Skeletal muscle tissue (tissue), 4 donors: Measurements from ENCODE around the gene LGALS14. TPM values are rescaled to one million over a fixed set of nuclear protein-coding genes. Genes with fewer than 3 reads are reported as not detected.
"Not testable (repeated sequence)": the region's sequence is repeated elsewhere in the genome, so short reads cannot be mapped to it uniquely, and the experiment has no call there.

Source experiments
- H3K27ac ChIP-seq: one replicate; pipeline ENCODE4 v1.7.0; 2013; ENCODE audit warnings: mild to moderate bottlenecking, low read depth, low read length, inconsistent platforms
- H3K27me3 ChIP-seq, 3 donors: one replicate each; pipeline ENCODE4 v1.7.0; 2013; ENCODE audit warnings: low read length in 3 of 3; ENCODE audit not compliant: control insufficient read depth in 3 of 3, insufficient read depth in 3 of 3
- H3K36me3 ChIP-seq, 3 donors: one replicate each; pipeline ENCODE4 v1.7.0; 2013; ENCODE audit warnings: low read length in 3 of 3; ENCODE audit not compliant: control insufficient read depth in 3 of 3, insufficient read depth in 3 of 3
- H3K4me1 ChIP-seq, 3 donors: one replicate each; pipeline ENCODE4 v1.7.0; 2013; ENCODE audit warnings: low read length in 3 of 3, mild to moderate bottlenecking in 3 of 3; ENCODE audit not compliant: control insufficient read depth in 3 of 3, insufficient read depth in 3 of 3
- H3K4me3 ChIP-seq, 3 donors: one replicate each; pipeline ENCODE4 v1.7.0; 2013; ENCODE audit warnings: low read length in 3 of 3
- H3K9ac ChIP-seq, 3 donors: one replicate each; pipeline ENCODE4 v1.7.0; 2013; ENCODE audit warnings: low read length in 3 of 3, mild to moderate bottlenecking in 3 of 3, moderate library complexity in 2 of 3, low read depth in 1 of 3
- H3K9me3 ChIP-seq, 3 donors: one replicate each; pipeline ENCODE4 v1.7.0; 2013; ENCODE audit warnings: low read length in 3 of 3; ENCODE audit not compliant: control insufficient read depth in 3 of 3
- total RNA-seq: library from RNA; depleted of rRNA; stranded (reverse); fragments of >200 nt; gene quantifications from one replicate; pipeline ENCODE4 v1.2.3, GENCODE V29; 2014
- donor health status: Osteomylitis.

LGALS14 gene
- total RNA-seq, 1 donor from 2014 or later = not detected

GRCh38 chr19:39692822-39693221, 11.5 kb upstream of the LGALS14 start:
- no peaks in the 10 kb centered on the region for H3K4me1 ChIP-seq
- H3K27ac ChIP-seq = no peak overlapping the region
- no peak overlapping the region for H3K9ac ChIP-seq
- H3K4me3 ChIP-seq = no peak overlapping the region
- H3K36me3 ChIP-seq = no peaks in the 10 kb centered on the region
- peaks cover 0 to 2% (median 0%) of the 10 kb centered on the region in 3 donors for H3K27me3 ChIP-seq
- H3K9me3 ChIP-seq = no peaks in the 10 kb centered on the region

- no peaks in the 10 kb centered on the region for H3K9me3 ChIP-seq
- H3K27ac ChIP-seq = no peak overlapping the region
- H3K4me3 ChIP-seq = no peak overlapping the region
- H3K36me3 ChIP-seq = no peaks in the 10 kb centered on the region
- peaks cover 0 to 2% (median 0%) of the 10 kb centered on the region in 3 donors for H3K27me3 ChIP-seq
- H3K9ac ChIP-seq = no peak overlapping the region
- H3K4me1 ChIP-seq = no peaks in the 10 kb centered on the region
Observed at GRCh38 chr19:39695759-39696158, 8.5 kb upstream of the LGALS14 start.

DNA sequence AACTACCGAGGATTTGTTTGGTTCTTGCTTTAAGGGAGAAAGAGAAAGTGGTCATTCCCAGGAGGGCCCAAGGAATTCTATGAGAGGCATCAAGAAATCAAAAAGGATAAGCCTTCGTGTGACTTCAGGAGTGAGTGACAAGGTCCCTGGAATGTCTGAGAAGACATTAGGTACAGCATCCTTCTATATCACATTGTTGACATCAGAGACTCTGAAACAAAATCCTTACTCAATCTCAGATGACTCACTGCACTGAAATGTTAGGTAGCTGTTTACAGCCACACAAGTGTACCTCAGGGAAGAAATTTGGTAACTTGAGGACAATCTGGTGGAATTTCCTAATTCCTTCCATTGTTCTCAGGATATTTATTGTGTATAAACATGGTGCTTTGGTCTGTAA, 7.9 kb upstream of the LGALS14 start:
- Histone ChIP-seq H3K27me3 (peaks cover 0 to 2% (median 0%) of the 10 kb centered on the region in 3 donors), H3K4me1 (no peaks in the 10 kb centered on the region), H3K36me3 (no peaks in the 10 kb centered on the region), H3K27ac (no peak overlapping the region), H3K9ac (no peak overlapping the region), H3K9me3 (no peaks in the 10 kb centered on the region), H3K4me3 (no peak overlapping the region)

- Histone ChIP-seq H3K27ac (no peak overlapping the region), H3K4me1 (no peaks in the 10 kb centered on the region), H3K4me3 (no peak overlapping the region), H3K36me3 (no peaks in the 10 kb centered on the region), H3K9ac (no peak overlapping the region), H3K9me3 (no peaks in the 10 kb centered on the region), H3K27me3 (peaks cover 0 to 2% (median 0%) of the 10 kb centered on the region in 3 donors)
Observed at GRCh38 chr19:39698535-39698934, 5.7 kb upstream of the LGALS14 start.

DNA sequence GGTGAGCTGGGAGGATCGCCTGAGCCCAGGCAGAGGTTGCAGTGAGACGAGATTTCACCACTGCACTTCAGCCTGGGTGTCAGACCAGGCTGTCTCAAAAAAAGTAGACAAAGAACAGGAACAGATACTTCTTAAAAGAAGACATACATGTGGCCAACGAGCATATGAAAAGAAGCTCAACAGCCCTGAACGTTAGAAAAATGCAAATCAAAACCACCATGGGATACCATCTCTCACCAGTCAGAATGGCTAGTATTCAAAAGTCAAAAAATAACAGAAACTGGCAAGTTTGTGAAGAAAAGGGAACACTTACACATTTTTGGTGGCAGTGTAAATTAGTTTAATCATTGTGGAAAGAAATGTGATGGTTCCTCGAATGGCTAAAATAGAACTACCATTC, 3.0 kb upstream of the LGALS14 start:
- H3K4me3 ChIP-seq = no peak overlapping the region
- no peaks in the 10 kb centered on the region for H3K36me3 ChIP-seq
- H3K9me3 ChIP-seq = no peaks in the 10 kb centered on the region
- H3K9ac ChIP-seq = no peak overlapping the region
- no peak overlapping the region for H3K27ac ChIP-seq
- H3K27me3 ChIP-seq = peaks cover 0 to 5% (median 0%) of the 10 kb centered on the region in 3 donors
- no peaks in the 10 kb centered on the region for H3K4me1 ChIP-seq

- Histone ChIP-seq H3K9me3 (no peaks in the 10 kb centered on the region), H3K36me3 (no peaks in the 10 kb centered on the region), H3K4me3 (no peak overlapping the region), H3K9ac (no peak overlapping the region), H3K4me1 (no peaks in the 10 kb centered on the region), H3K27ac (no peak overlapping the region), H3K27me3 (peaks cover 0 to 10% (median 0%) of the 10 kb centered on the region in 3 donors)
Observed at GRCh38 chr19:39705578-39706188, 1.4 kb downstream of the LGALS14 start.

DNA sequence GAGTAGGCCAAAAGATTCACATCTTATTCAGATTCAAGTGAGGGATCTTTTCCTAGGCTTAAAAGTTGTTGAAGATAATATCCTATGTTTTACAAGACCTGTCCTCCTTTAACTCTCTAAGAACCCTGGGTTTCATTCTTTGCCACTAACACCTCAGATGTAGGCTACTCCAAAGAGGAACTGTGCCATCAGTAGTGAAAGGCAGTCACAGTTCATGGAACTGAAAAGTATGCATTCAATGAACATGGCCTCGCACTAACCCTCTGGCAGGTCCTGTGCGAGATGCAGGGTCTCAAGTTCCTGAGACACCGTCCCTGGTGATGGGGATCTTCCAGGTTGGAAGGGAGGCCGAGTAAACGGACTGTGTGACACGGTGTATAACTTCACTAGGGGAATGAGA, 4.3 kb downstream of the LGALS14 start:
- no peak overlapping the region for H3K27ac ChIP-seq
- H3K27me3 ChIP-seq = peaks cover 0 to 10% (median 0%) of the 10 kb centered on the region in 3 donors
- H3K9ac ChIP-seq = no peak overlapping the region
- no peaks in the 10 kb centered on the region for H3K36me3 ChIP-seq
- H3K4me1 ChIP-seq = no peaks in the 10 kb centered on the region
- no peaks in the 10 kb centered on the region for H3K9me3 ChIP-seq
- H3K4me3 ChIP-seq = no peak overlapping the region

DNA sequence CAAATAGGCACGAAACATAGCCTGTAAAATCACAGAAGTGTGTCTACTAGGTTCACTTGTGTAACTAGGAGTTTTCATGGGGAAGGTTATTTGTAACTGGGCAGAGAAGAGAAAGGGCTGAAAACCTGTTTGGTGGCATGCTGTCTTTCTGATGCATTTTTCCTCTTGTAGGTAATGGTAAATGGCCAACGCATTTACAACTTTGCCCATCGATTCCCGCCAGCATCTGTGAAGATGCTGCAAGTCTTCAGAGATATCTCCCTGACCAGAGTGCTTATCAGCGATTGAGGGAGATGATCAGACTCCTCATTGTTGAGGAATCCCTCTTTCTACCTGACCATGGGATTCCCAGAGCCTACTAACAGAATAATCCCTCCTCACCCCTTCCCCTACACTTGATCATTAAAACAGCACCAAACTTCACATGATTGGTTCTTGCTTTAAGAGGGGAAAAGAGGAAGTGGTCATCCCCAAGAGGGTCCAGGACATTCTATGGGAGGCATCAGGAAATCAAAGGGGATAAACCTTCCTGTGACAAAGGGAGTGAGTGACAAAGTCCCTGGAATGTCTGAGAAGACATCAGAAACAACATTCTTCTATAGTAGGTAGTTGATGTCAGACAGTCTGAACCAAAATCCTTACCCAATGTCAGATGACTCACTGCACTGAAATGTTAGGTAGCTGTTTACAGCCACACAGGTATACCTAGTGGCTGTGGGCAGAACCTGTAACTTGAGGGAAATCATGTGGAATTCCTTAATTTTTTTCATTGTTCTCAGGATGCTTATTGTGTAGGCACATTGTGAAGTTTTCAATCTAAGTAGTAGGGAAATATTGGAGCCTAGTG, 5.0 kb downstream of the LGALS14 start:
- Histone ChIP-seq H3K36me3 (no peaks in the 10 kb centered on the region), H3K4me1 (no peaks in the 10 kb centered on the region), H3K27me3 (peaks cover 0 to 10% (median 0%) of the 10 kb centered on the region in 3 donors), H3K4me3 (no peak overlapping the region), H3K9me3 (no peaks in the 10 kb centered on the region), H3K9ac (no peak overlapping the region), H3K27ac (no peak overlapping the region)

GRCh38 chr19:39710333-39710890, 6.1 kb downstream of the LGALS14 start:
- H3K27ac ChIP-seq = no peak overlapping the region
- no peaks in the 10 kb centered on the region for H3K36me3 ChIP-seq
- H3K4me3 ChIP-seq = no peak overlapping the region
- no peaks in the 10 kb centered on the region for H3K4me1 ChIP-seq
- no peak overlapping the region for H3K9ac ChIP-seq
- peaks cover 0 to 5% (median 0%) of the 10 kb centered on the region in 3 donors for H3K27me3 ChIP-seq
- H3K9me3 ChIP-seq = no peaks in the 10 kb centered on the region

DNA sequence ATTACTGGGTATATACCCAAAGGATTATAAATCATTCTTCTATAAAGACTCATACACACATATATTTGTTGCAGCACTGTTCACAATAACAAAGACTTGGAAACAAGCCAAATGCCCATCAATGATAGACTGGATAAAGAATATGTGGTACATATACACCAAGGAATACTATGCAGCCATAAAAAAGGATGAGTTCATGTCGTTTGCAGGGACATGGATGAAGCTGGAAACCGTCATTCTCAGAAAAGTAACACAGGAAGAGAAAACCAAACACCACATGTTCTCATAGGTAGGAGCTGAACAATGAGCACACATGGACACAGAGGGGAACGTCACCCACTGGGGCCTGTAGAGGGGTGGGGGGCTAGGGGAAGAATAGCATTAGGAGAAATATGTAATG, 15.9 kb downstream of the LGALS14 start:
- H3K4me3 ChIP-seq, H3K36me3 ChIP-seq, H3K9ac ChIP-seq, H3K9me3 ChIP-seq, H3K27ac ChIP-seq, H3K27me3 ChIP-seq, H3K4me1 ChIP-seq: not testable (repeated sequence)
